Measurements from ENCODE around the gene PJVK. TPM values are rescaled to one million over a fixed set of nuclear protein-coding genes. Genes with fewer than 3 reads are reported as not detected.

The PJVK gene
- total RNA-seq, 1 donor from 2014 or later: not detected

DNA sequence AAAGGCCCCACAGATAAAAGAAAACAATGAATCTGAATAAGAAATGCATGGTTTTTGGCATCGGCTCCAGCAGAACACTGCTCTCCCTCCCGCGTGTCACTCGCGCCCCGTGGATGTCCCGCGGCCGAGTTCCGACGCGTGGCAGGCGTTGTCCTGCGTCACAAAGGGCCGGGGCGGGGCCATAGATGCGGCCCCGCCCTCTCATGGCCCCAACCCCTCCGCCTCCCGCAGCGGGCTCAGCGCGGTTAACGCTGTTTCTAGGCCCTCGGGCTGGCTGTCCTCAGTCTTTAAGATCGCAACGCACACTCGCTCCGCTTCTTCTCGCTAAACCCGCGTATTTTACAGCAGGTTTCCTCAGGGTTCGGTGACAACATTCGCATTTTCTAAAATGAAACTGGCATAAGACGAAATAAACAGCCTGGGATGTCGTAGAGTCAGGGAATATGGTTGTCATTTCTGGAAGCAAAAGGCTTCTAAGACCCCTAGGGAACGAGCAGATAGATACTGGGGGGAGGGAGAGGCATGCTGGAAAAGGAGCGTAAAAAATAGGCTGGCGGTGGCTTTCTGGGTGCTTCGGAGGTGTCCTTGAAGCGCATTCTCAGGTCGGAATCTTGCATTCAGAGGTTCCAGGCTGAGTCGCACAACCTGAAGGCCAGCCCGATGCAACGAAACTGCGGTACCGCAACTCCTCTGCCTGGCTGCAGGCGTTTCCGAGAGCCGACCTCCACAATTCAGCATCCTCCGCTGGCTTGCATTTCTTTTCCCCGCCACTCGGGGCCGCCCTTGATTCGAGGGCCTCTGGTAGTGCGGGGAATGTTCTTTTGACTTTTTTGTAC lies 27.5 kb downstream of the PJVK start, which contains the start of gene FKBP7:
Gene FKBP7, minus strand, starts transcription at position 162 of the 836 bp plus-strand sequence. Its CDS starts 101 bp downstream, at position 61.
- peak within 1 kb of the TSS; percentile 77 to 89 for H3K4me3 ChIP-seq
- H3K36me3 ChIP-seq: no peaks in the 10 kb centered on the region
- peaks cover 0 to 23% of the 10 kb centered on the region in 2 donors for H3K4me1 ChIP-seq
- no peaks in the 10 kb centered on the region for H3K9me3 ChIP-seq
- intact Hi-C loops (cut with DNase I): loop anchor here (1.0 to 10.0 kb wide), 3 partner anchors 27 to 1204 kb away; partner anchors contain the start of genes PJVK, PRKRA and RBM45
- peak within 1 kb of the TSS; percentile 78 to 94 for H3K27ac ChIP-seq
- H3K27me3 ChIP-seq: no peaks in the 10 kb centered on the region
- peak; percentile 53 to 92 for DNase-seq (ENCODE audit: low spot score in 2 of 2)
- TF ChIP-seq CTCF (IDR thresholded peaks at IDR 0.05): peak; percentile 34 to 56 (median 49)

DNA sequence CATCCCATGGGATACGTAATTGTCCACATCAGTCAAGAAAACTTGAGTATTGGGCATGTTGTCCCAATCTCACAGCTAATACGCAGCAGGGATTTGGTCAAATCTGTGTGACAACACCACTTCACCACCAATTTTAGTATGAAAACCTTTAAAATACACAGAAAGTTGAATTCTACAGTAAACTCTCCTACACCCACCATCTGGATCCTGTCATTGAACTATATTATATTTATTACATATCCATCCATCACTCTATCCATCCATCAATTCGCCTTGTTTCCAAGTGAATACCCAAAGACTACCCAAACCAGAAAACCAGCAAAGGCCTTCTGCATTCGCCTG lies 28.1 kb downstream of the PJVK start:
- no peak for TF ChIP-seq CTCF (IDR thresholded peaks at IDR 0.05)
- Histone ChIP-seq H3K4me3 (peak overlapping the region; percentile 77 to 89), H3K4me1 (peaks cover 0 to 28% of the 10 kb centered on the region in 2 donors), H3K27ac (peak overlapping the region; percentile 78 to 94), H3K27me3 (no peaks in the 10 kb centered on the region), H3K36me3 (no peaks in the 10 kb centered on the region), H3K9me3 (no peaks in the 10 kb centered on the region)
- DNase-seq (ENCODE audit: low spot score in 2 of 2): no peak
- intact Hi-C loops (cut with DNase I): loop anchor here (5.0 to 10.0 kb wide), 2 partner anchors 367 to 1204 kb away; partner anchors contain the start of gene RBM45

DNA sequence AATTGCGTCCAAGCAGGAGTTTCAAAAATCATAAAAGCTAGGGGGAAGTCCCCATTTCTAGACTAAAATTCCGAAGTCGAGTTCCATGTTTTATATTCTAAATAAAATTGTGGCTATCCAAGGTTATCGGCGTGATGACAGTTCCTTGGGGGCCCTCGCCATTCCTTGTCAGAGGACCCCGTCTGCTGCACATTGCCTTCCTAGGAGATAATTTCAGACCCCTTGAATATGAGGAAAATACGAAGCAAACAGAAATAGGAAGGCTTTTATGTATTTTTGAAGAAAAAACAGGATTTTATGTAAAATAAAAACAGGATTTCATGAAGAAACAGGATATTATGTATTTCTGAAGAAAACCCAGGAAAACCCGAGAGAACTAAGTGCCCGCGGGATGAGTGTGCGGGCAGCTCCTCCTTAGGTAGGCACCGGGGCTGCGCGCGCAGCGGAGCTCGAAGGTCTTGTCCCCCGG lies 28.6 kb downstream of the PJVK start:
- H3K4me3 ChIP-seq: peak overlapping the region; percentile 86 to 89
- H3K27me3 ChIP-seq: no peaks in the 10 kb centered on the region
- DNase-seq (ENCODE audit: low spot score in 2 of 2): no peak
- intact Hi-C loops (cut with DNase I): loop anchor here (1.0 to 10.0 kb wide), 6 partner anchors 43 to 1205 kb away; partner anchors contain the start of genes OSBPL6, PDE11A and RBM45
- H3K4me1 ChIP-seq: peaks cover 0 to 32% of the 10 kb centered on the region in 2 donors
- peak overlapping the region; percentile 78 to 94 for H3K27ac ChIP-seq
- H3K36me3 ChIP-seq: no peaks in the 10 kb centered on the region
- H3K9me3 ChIP-seq: no peaks in the 10 kb centered on the region
- TF ChIP-seq CTCF (IDR thresholded peaks at IDR 0.05): no peak

- no peak for TF ChIP-seq CTCF (IDR thresholded peaks at IDR 0.05)
- DNase-seq (ENCODE audit: low spot score in 2 of 2): peak; percentile 86 to 99
- Histone ChIP-seq H3K27me3 (no peaks in the 10 kb centered on the region), H3K36me3 (no peaks in the 10 kb centered on the region), H3K4me3 (peak within 1 kb of the TSS; percentile 86 to 89), H3K4me1 (peaks cover 0 to 39% of the 10 kb centered on the region in 2 donors), H3K27ac (peak within 1 kb of the TSS; percentile 78 to 94), H3K9me3 (no peaks in the 10 kb centered on the region)
- intact Hi-C loops (cut with DNase I): loop anchor here (1.0 to 5.0 kb wide), 4 partner anchors 42 to 408 kb away; partner anchors contain the start of genes OSBPL6 and PDE11A
These were observed 29.3 kb downstream of the PJVK start, which contains the start of gene PLEKHA3 for GRCh38 chr2:178480227-178481181. Gene PLEKHA3 (plus strand): TSS chr2:178480457. CDS start chr2:178480870, 413 bp downstream.

GRCh38 chr2:178482437-178482836 lies 31.3 kb downstream of the PJVK start:
- H3K4me3 ChIP-seq: peak overlapping the region; percentile 86 to 89
- H3K27ac ChIP-seq: no peak overlapping the region
- H3K4me1 ChIP-seq: peaks cover 0 to 43% of the 10 kb centered on the region in 2 donors
- H3K27me3 ChIP-seq: no peaks in the 10 kb centered on the region
- no peak for TF ChIP-seq CTCF (IDR thresholded peaks at IDR 0.05)
- intact Hi-C loops (cut with DNase I): loop anchor here (5.0 kb wide), 2 partner anchors 40 to 290 kb away; partner anchors contain the start of gene OSBPL6
- H3K36me3 ChIP-seq: peaks cover 0 to 6% of the 10 kb centered on the region in 2 donors
- DNase-seq (ENCODE audit: low spot score in 2 of 2): no peak
- H3K9me3 ChIP-seq: no peaks in the 10 kb centered on the region
